ENCODE measurements around the gene C3orf52.
A peak's percentile ranks its signal among the peaks of the same experiment; 100 is the strongest.

The C3orf52 gene

GRCh38 chr3:112086875-112087524 lies 811 bp downstream of the C3orf52 start:
- DNase-seq: no peak

- no peak for DNase-seq
Measured at GRCh38 chr3:112087746-112088145, 1.6 kb downstream of the C3orf52 start.

- DNase-seq: no peak
Measured at GRCh38 chr3:112088944-112089343, 2.8 kb downstream of the C3orf52 start.

- no peak for DNase-seq
Measured at GRCh38 chr3:112089956-112090886, 4.0 kb downstream of the C3orf52 start.

GRCh38 chr3:112090887-112091586 lies 4.8 kb downstream of the C3orf52 start:
- DNase-seq: no peak

- DNase-seq: no peak
Measured at GRCh38 chr3:112092496-112093179, 6.4 kb downstream of the C3orf52 start.

GRCh38 chr3:112093180-112093522 lies 7.0 kb downstream of the C3orf52 start:
- no peak for DNase-seq

- no peak for DNase-seq
Measured at GRCh38 chr3:112095731-112096130, 9.5 kb downstream of the C3orf52 start.

GRCh38 chr3:112096176-112096575 lies 10.0 kb downstream of the C3orf52 start:
- DNase-seq: no peak

- no peak for DNase-seq
Measured at GRCh38 chr3:112097378-112097777, 11.2 kb downstream of the C3orf52 start.

- no peak for DNase-seq
Measured at GRCh38 chr3:112101916-112102315, 15.7 kb downstream of the C3orf52 start.

- DNase-seq: no peak
Measured at GRCh38 chr3:112104774-112105173, 18.6 kb downstream of the C3orf52 start.

GRCh38 chr3:112109322-112109721 lies 23.1 kb downstream of the C3orf52 start:
- DNase-seq: peak; percentile 49

- DNase-seq: peak; percentile 39
Measured at GRCh38 chr3:112111785-112112402, 25.7 kb downstream of the C3orf52 start.

GRCh38 chr3:112114576-112115160 lies 28.5 kb downstream of the C3orf52 start:
- no peak for DNase-seq

- DNase-seq: no peak
Measured at GRCh38 chr3:112115161-112115739, 29.1 kb downstream of the C3orf52 start.

- DNase-seq: no peak
Measured at GRCh38 chr3:112115806-112116383, 29.7 kb downstream of the C3orf52 start.

GRCh38 chr3:112116748-112117186 lies 30.6 kb downstream of the C3orf52 start:
- no peak for DNase-seq

- no peak for DNase-seq
Measured at GRCh38 chr3:112117415-112117814, 31.2 kb downstream of the C3orf52 start.

- DNase-seq: no peak
Measured at GRCh38 chr3:112117841-112118571, 31.8 kb downstream of the C3orf52 start.
